Cardiac muscle cell (in vitro differentiated cells and primary cell): ENCODE data around the gene FBXL19. TPM values are rescaled to one million over a fixed set of nuclear protein-coding genes. Genes with fewer than 3 reads are reported as not detected.
A peak's percentile ranks its signal among the peaks of the same experiment; 100 is the strongest.

Source experiments
- DNase-seq, 2 donors: peaks; one replicate each; pipeline versions ENCODE4 v3.0.0 to v3.0.0-alpha.2; 2010 to 2017; ENCODE audit warnings: low read depth in 1 of 2, low spot score in 1 of 2
- H3K27ac ChIP-seq: fragments of 200-600 bp; sonication (generic); 2 replicates; pipeline ENCODE4 v1.5.1; 2016
- H3K27me3 ChIP-seq: fragments of 200-600 bp; sonication (generic); 2 replicates; pipeline ENCODE4 v1.6.0; 2016; ENCODE audit warnings: control low read depth
- H3K36me3 ChIP-seq: fragments of 200-600 bp; sonication (generic); 2 replicates; pipeline ENCODE4 v1.5.1; 2016; ENCODE audit warnings: control low read depth
- H3K4me1 ChIP-seq: fragments of 200-600 bp; sonication (generic); 2 replicates; pipeline ENCODE4 v1.8.1; 2017; ENCODE audit warnings: low read depth, mild to moderate bottlenecking, mixed run types
- H3K4me3 ChIP-seq: fragments of 200-600 bp; sonication (generic); 2 replicates; pipeline ENCODE4 v1.5.1; 2016; ENCODE audit warnings: mild to moderate bottlenecking
- H3K9me3 ChIP-seq: fragments of 200-600 bp; sonication (generic); 2 replicates; pipeline ENCODE4 v1.5.1; 2017; ENCODE audit warnings: low read depth, mild to moderate bottlenecking, control low read depth
- CTCF ChIP-seq: IDR thresholded peaks from 2 replicates; pipeline ENCODE4 v1.5.1; 2012; ENCODE audit warnings: low read depth, mild to moderate bottlenecking, low read length
- polyA plus RNA-seq: library from polyadenylated mRNA; unstranded; fragments of >200 nt; fragmentation: Nextera tagmentation; extraction: Ambion mirVana; gene quantifications from 2 replicates; pipeline ENCODE4 v1.2.1, GENCODE V29; 2016
- total RNA-seq: library from RNA; depleted of rRNA; stranded (reverse); fragments of >200 nt; gene quantifications from 2 replicates; pipeline ENCODE4 v1.2.3, GENCODE V29; 2016

The FBXL19 gene
- total and polyA plus RNA-seq, 2 experiments from 2014 or later, result 4.0 to 60.0 TPM

DNA sequence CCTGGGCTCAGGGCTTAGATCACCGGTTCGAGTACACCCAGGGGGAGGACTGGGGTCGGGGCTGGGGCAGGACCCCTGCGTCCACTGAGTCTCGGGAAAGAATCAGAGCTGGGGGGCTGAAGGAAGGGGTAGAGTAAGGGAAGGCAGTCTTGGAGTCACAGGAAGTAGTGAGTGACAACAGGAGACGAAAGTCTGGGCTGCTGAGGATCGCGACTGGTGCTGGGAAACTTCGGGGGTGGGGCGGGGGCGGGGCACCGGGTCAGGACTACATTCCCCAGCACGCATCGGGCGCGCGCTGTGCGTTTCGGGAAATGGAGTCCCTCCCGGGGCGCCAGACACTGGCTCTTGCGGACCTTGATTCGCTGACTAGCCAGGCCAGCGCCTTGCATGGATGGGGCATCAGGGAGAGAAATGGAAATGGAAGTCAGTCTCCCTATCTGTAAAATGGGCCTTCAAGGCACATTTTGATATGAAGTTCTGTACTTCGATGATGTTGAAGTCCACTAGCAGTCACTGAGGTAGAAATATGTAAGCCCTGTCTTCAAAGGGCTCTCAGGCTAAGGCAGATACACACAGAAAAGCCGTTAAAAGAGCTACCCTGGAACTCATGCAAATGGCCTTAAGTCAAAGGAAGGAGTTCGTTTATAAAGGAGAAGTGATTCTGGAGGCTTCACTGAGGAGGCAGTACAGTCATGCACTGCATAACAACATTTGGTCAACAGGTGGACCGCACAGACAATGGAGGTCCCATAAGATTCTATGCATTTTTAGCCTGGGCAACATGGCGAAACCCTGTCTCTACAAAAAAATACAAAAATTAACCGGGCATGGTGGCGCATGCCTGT is 26.3 kb upstream of the FBXL19 start:
- peak overlapping the region; percentile 98 for H3K27ac ChIP-seq
- H3K36me3 ChIP-seq, result no peaks in the 10 kb centered on the region
- no peaks in the 10 kb centered on the region for H3K27me3 ChIP-seq
- peaks cover 19% of the 10 kb centered on the region for H3K4me1 ChIP-seq
- no peaks in the 10 kb centered on the region for H3K9me3 ChIP-seq
- H3K4me3 ChIP-seq, result peak overlapping the region; percentile 47
- TF ChIP-seq CTCF, result no peak
- peak; percentile 94 to 95 for DNase-seq

- DNase-seq, result no peak
- no peak overlapping the region for H3K4me3 ChIP-seq
- no peak overlapping the region for H3K27ac ChIP-seq
- peaks cover 8% of the 10 kb centered on the region for H3K4me1 ChIP-seq
- H3K27me3 ChIP-seq, result no peaks in the 10 kb centered on the region
- no peak for TF ChIP-seq CTCF
- H3K36me3 ChIP-seq, result no peaks in the 10 kb centered on the region
- H3K9me3 ChIP-seq, result no peaks in the 10 kb centered on the region
These were observed 23.6 kb upstream of the FBXL19 start for GRCh38 chr16:30899794-30900193.

GRCh38 chr16:30900588-30900987 is 22.8 kb upstream of the FBXL19 start:
- no peaks in the 10 kb centered on the region for H3K9me3 ChIP-seq
- TF ChIP-seq CTCF, result no peak

DNA sequence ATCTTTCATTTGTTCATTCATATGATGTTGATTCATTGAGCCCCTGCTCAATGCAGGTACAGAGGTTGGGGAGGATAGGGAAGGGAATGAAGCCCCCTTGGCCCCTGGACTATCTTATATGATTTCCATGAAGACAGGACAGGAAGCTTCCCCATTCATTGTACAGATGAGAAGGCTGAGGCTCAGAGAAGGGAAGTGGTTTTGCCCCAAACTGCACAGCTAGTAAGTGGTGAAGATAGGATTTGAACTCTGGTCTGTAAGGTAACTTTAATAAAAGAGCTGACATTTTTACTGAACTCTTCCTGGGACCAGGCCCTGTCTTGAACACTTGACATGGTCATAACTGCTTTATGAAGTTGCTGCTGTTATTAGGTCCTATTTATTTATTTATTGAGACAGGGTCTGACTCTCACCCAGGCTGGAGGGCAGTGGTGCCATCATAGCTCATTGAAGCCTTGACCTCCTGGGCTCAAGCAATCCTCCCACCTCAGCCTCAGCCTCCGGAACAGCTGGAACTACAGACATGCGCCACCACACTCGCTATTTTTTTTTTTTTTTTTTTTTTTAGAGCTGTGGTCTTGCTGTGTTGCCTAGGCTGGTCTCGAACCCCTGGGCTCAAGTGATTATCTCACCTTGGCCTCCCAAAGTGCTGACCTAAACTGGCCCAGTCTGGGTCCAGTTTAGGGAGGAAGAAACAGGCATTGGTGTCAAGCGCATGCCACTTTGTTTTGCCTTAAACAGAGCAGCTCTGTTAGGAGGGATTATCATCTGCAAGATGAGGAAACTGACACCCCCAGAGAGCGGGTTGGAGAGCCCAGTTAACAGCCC is 22.0 kb upstream of the FBXL19 start:
- Histone ChIP-seq H3K9me3 (no peaks in the 10 kb centered on the region), H3K27ac (peak overlapping the region; percentile 60), H3K36me3 (no peaks in the 10 kb centered on the region), H3K27me3 (no peaks in the 10 kb centered on the region), H3K4me3 (peak overlapping the region; percentile 32), H3K4me1 (no peaks in the 10 kb centered on the region)
- no peak for TF ChIP-seq CTCF
- peak in 1 of 2 donors; percentile 18 for DNase-seq

More at GRCh38 chr16:30900588-30900987, 22.8 kb upstream of the FBXL19 start:
- Histone ChIP-seq H3K36me3 (no peaks in the 10 kb centered on the region), H3K27me3 (no peaks in the 10 kb centered on the region), H3K4me1 (peaks cover 7% of the 10 kb centered on the region), H3K27ac (no peak overlapping the region), H3K4me3 (no peak overlapping the region)
- DNase-seq, result no peak

DNA sequence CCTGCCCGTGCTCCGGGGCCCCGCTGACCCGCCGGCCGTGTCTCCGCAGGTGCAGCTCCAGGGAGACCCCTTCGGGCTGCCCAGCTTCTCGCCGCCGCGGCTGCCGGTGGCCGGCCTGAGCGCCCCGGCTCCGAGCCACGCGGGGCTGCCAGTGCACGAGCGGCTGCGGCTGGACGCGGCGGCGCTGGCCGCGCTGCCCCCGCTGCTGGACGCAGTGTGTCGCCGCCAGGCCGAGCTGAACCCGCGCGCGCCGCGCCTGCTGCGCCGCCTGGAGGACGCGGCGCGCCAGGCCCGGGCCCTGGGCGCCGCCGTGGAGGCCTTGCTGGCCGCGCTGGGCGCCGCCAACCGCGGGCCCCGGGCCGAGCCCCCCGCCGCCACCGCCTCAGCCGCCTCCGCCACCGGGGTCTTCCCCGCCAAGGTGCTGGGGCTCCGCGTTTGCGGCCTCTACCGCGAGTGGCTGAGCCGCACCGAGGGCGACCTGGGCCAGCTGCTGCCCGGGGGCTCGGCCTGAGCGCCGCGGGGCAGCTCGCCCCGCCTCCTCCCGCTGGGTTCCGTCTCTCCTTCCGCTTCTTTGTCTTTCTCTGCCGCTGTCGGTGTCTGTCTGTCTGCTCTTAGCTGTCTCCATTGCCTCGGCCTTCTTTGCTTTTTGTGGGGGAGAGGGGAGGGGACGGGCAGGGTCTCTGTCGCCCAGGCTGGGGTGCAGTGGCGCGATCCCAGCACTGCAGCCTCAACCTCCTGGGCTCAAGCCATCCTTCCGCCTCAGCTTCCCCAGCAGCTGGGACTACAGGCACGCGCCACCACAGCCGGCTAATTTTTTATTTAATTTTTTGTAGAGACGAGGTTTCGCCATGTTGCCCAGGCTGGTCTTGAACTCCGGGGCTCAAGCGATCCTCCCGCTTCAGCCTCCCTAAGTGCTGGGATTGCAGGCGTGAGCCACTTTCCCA is 21.1 kb upstream of the FBXL19 start:
- no peaks in the 10 kb centered on the region for H3K4me1 ChIP-seq
- peak overlapping the region; percentile 83 for H3K27ac ChIP-seq
- TF ChIP-seq CTCF, result no peak
- DNase-seq, result peak; percentile 79 to 89
- no peaks in the 10 kb centered on the region for H3K27me3 ChIP-seq
- H3K9me3 ChIP-seq, result no peaks in the 10 kb centered on the region
- H3K4me3 ChIP-seq, result peak overlapping the region; percentile 32
- no peaks in the 10 kb centered on the region for H3K36me3 ChIP-seq
